GM12892 (cell line): ENCODE results near the gene DOCK1.

Experiments
- POLR2A ChIP-seq: IDR thresholded peaks from 2 replicates; pipeline ENCODE4 v1.6.1; 2011; ENCODE audit warnings: low read depth, low read length, control low read depth
- POLR2AphosphoS5 ChIP-seq: IDR thresholded peaks from 2 replicates; pipeline ENCODE4 v1.6.1; 2011; ENCODE audit warnings: low read depth, low read length, control low read depth

GRCh38 chr10:126959431-126959830 lies 54.2 kb downstream of the DOCK1 start:
- TF ChIP-seq POLR2A (no peak), POLR2AphosphoS5 (no peak)
